HG03039 (cell line): ENCODE results near the gene SERPINB6.
"Not testable (repeated sequence)": the region's sequence is repeated elsewhere in the genome, so short reads cannot be mapped to it uniquely, and the experiment has no call there.

Experiments
- ATAC-seq: cut with Tn5 transposase; IDR thresholded peaks from one replicate; pipeline ENCODE4 v1.9.1; 2021; ENCODE audit warnings: mild to moderate bottlenecking, moderate library complexity; ENCODE audit not compliant: unreplicated experiment

The SERPINB6 gene

GRCh38 chr6:2917065-2917464 lies 54.3 kb downstream of the SERPINB6 start:
- no peak for ATAC-seq

- no peak for ATAC-seq
Observed at GRCh38 chr6:2916158-2916925, 55.0 kb downstream of the SERPINB6 start.

- ATAC-seq: no peak
Observed at GRCh38 chr6:2915150-2915549, 56.2 kb downstream of the SERPINB6 start.

GRCh38 chr6:2914318-2914660 lies 57.1 kb downstream of the SERPINB6 start:
- ATAC-seq: no peak

- no peak for ATAC-seq
Observed at GRCh38 chr6:2913621-2914317, 57.6 kb downstream of the SERPINB6 start.

GRCh38 chr6:2911171-2911570 lies 60.2 kb downstream of the SERPINB6 start:
- ATAC-seq: no peak

- ATAC-seq: no peak
Observed at GRCh38 chr6:2909718-2910117, 61.6 kb downstream of the SERPINB6 start.

GRCh38 chr6:2909051-2909606 lies 62.2 kb downstream of the SERPINB6 start:
- ATAC-seq: not testable (repeated sequence)

- ATAC-seq: not testable (repeated sequence)
Observed at GRCh38 chr6:2908516-2908915, 62.9 kb downstream of the SERPINB6 start.

- not testable (repeated sequence) for ATAC-seq
Observed at GRCh38 chr6:2903411-2904185, 67.8 kb downstream of the SERPINB6 start.

GRCh38 chr6:2901645-2902502 lies 69.5 kb downstream of the SERPINB6 start:
- not testable (repeated sequence) for ATAC-seq

GRCh38 chr6:2900821-2901644 lies 70.3 kb downstream of the SERPINB6 start:
- no peak for ATAC-seq

- no peak for ATAC-seq
Observed at GRCh38 chr6:2900221-2900807, 71.1 kb downstream of the SERPINB6 start.

- ATAC-seq: peak; percentile 27
Observed at GRCh38 chr6:2899596-2899995, 71.8 kb downstream of the SERPINB6 start.
